K562 (cell line): ENCODE results near the gene RHEB. TPM values are rescaled to one million over a fixed set of nuclear protein-coding genes. Genes with fewer than 3 reads are reported as not detected.

ENCODE experiments used
- ATAC-seq: fragments of 200-7000 bp; cut with Tn5 transposase; 3 replicates; pipeline ENCODE4 v1.9.1; 2020; ENCODE audit warnings: moderate library complexity
- BruUV-seq: library from RNA; stranded (reverse); fragments of 400-500 nt; replicated peaks from 2 replicates; lab custom pipeline; 2021; lab: Mats Ljungman, UMichigan
- CTCF ChIA-PET: fragments of 300-600 bp; formaldehyde crosslinking; extraction: SDS; loops from one replicate; lab custom pipeline; 2021; ENCODE audit warnings: low intra/inter-chr PET ratio; lab: Yijun Ruan, JAX
- POLR2A ChIA-PET: fragments of 300-600, 350-650 bp; sonication (Branson Sonifier 250); formaldehyde crosslinking; extraction: SDS; loops from one replicate; lab custom pipeline; 2021; ENCODE audit warnings: antibody characterized with exemption, inconsistent platforms; lab: Yijun Ruan, JAX
- DNase-seq, 4 experiments: peaks; one replicate each; pipeline versions ENCODE4 v3.0.0 to v3.0.0-alpha.2; 2011 to 2018; ENCODE audit warnings: low spot score in 3 of 4, mixed read lengths in 3 of 4; ENCODE audit errors: extremely low read depth in 1 of 4
- FAIRE-seq: peaks from 2 replicates; lab custom pipeline; 2011; peaks lifted over from hg19 to GRCh38; lab: Jason Lieb, UNC
- H2AFZ ChIP-seq: 2 replicates; pipeline ENCODE4 v1.6.0; 2011; ENCODE audit warnings: low read depth, low read length, control low read depth, inconsistent platforms
- H3K27ac ChIP-seq: fragments of 200-600 bp; 3 replicates; pipeline ENCODE4 v1.8.0; 2011; ENCODE audit warnings: low read depth, mild to moderate bottlenecking, control low read depth, inconsistent platforms, low read length, moderate library complexity, mixed read lengths; ENCODE audit errors: extremely low read depth
- H3K27me3 ChIP-seq, 2 experiments: fragments of 300-600 bp in 1 of 2; 2 replicates in 1 of 2; 3 replicates in 1 of 2; pipeline versions ENCODE4 v1.6.0 to v1.8.0; 2011; ENCODE audit warnings: inconsistent platforms in 2 of 2, low read length in 2 of 2, mild to moderate bottlenecking in 1 of 2, mixed read lengths in 1 of 2, moderate library complexity in 1 of 2; ENCODE audit not compliant: control insufficient read depth in 2 of 2, insufficient read depth in 2 of 2
- H3K36me3 ChIP-seq: fragments of 300-600 bp; 3 replicates; pipeline ENCODE4 v1.8.0; 2011; ENCODE audit warnings: mild to moderate bottlenecking, low read length, inconsistent platforms; ENCODE audit not compliant: control insufficient read depth, insufficient read depth
- H3K4me1 ChIP-seq, 2 experiments: fragments of 200-600 bp in 1 of 2; replicated peaks in 1 of 2; 2 replicates in 1 of 2; 3 replicates in 1 of 2; pipeline versions ENCODE4 v1.5.1 to v1.8.0; 2011; ENCODE audit warnings: inconsistent platforms in 2 of 2, low read length in 2 of 2, mild to moderate bottlenecking in 1 of 2, mixed read lengths in 1 of 2, moderate library complexity in 1 of 2; ENCODE audit not compliant: control insufficient read depth in 2 of 2, insufficient read depth in 2 of 2
- H3K4me2 ChIP-seq: 2 replicates; pipeline ENCODE4 v1.6.1; 2011; ENCODE audit warnings: low read length, control low read depth, inconsistent platforms, mixed read lengths; ENCODE audit not compliant: insufficient read depth
- H3K4me3 ChIP-seq: fragments of 200-600 bp; sonication (generic), shearing (Covaris generic); 2 replicates; pipeline ENCODE4 v1.5.1; 2016; ENCODE audit warnings: control low read depth, inconsistent platforms
- H3K79me2 ChIP-seq: fragments of 200-600 bp; 3 replicates; pipeline ENCODE4 v1.8.0; 2011; ENCODE audit warnings: low read length, inconsistent platforms; ENCODE audit not compliant: control insufficient read depth, insufficient read depth
- H3K9ac ChIP-seq, 2 experiments: 2 replicates each; pipeline versions ENCODE4 v1.6.0 to v1.6.1; 2011; ENCODE audit warnings: low read depth in 2 of 2, low read length in 2 of 2, control low read depth in 1 of 2, inconsistent platforms in 1 of 2, mild to moderate bottlenecking in 1 of 2, mixed read lengths in 1 of 2; ENCODE audit not compliant: insufficient read depth in 1 of 2
- H3K9me1 ChIP-seq: one replicate; pipeline ENCODE4 v1.6.0; 2011; ENCODE audit warnings: inconsistent platforms, mild to moderate bottlenecking, low read length, moderate library complexity; ENCODE audit not compliant: control insufficient read depth, insufficient read depth
- H3K9me3 ChIP-seq: replicated peaks from 2 replicates; pipeline ENCODE4 v1.5.1; 2011; ENCODE audit warnings: low read depth, low read length, inconsistent platforms; ENCODE audit not compliant: control insufficient read depth, insufficient read depth
- H4K20me1 ChIP-seq: replicated peaks from 2 replicates; pipeline ENCODE4 v1.6.1; 2011; ENCODE audit warnings: low read length, inconsistent platforms, mixed read lengths; ENCODE audit not compliant: control insufficient read depth, insufficient read depth
- CEBPB ChIP-seq: fragments of 450-650 bp; IDR thresholded peaks from 2 replicates; pipeline ENCODE4 v1.6.1; 2016; ENCODE audit warnings: missing genetic modification characterization, missing compliant biosample characterization
- CEBPG ChIP-seq, 3 experiments: fragments of 200-800 bp in 1 of 3; sonication (Bioruptor generic) in 1 of 3; sonication (generic) in 1 of 3; formaldehyde crosslinking in 1 of 3; IDR thresholded peaks in 2 of 3; conservative IDR thresholded peaks in 1 of 3; 2 replicates each; pipeline versions ENCODE4 v1.6.1 to v1.8.0; 2016 to 2022; ENCODE audit warnings: missing compliant biosample characterization in 2 of 3, missing genetic modification characterization in 2 of 3, mild to moderate bottlenecking in 1 of 3, missing genetic modification reagents in 1 of 3
- EHMT2 ChIP-seq: fragments of 450-650 bp; IDR thresholded peaks from 2 replicates; pipeline ENCODE4 v1.6.1; 2018; ENCODE audit warnings: antibody characterized with exemption
- ELF4 ChIP-seq: fragments of 450-650 bp; formaldehyde crosslinking; IDR thresholded peaks from 2 replicates; pipeline ENCODE4 v1.4.0; 2022; ENCODE audit warnings: missing genetic modification characterization
- HSF4 ChIP-seq: fragments of 250-450 bp; sonication (Bioruptor Pico); IDR thresholded peaks from 2 replicates; pipeline ENCODE4 v2.1.2; 2022; ENCODE audit warnings: mild to moderate bottlenecking, moderate library complexity, borderline replicate concordance
- ZNF311 ChIP-seq: fragments of 250-450 bp; sonication (Bioruptor Pico); IDR thresholded peaks from 2 replicates; pipeline ENCODE4 v1.4.0; 2020; ENCODE audit warnings: mild to moderate bottlenecking, moderate library complexity
- WGBS: fragments of 100-300 bp; shearing (Covaris generic); methylation state at CpG from one replicate; pipeline ENCODE4 v1.1.6; 2016; ENCODE audit warnings: low coverage, mixed read lengths; ENCODE audit not compliant: insufficient coverage; ENCODE audit errors: missing lambda C conversion rate; 5-methylcytosine and 5-hydroxymethylcytosine counted together
- in situ Hi-C: fragments of 300-500 bp; cut with MboI; formaldehyde crosslinking; loops from 4 replicates; pipeline ENCODE4 v1.15.0; 2018; ENCODE audit warnings: inconsistent platforms, mixed read lengths
- intact Hi-C: fragments of 100-400 bp; cut with micrococcal nuclease; formaldehyde crosslinking; loops from 2 replicates; pipeline ENCODE4 v1.14.2; 2022
- polyA plus RNA-seq, 8 experiments: library from polyadenylated mRNA; depleted of rRNA in 4 of 8; stranded (reverse) in 5 of 8; unstranded in 3 of 8; fragments of >200 nt; fragmentation: Nextera tagmentation in 2 of 8; fragmentation: Illumina TruSeq in 1 of 8; extraction: Ambion mirVana in 2 of 8; extraction: Trizol in 1 of 8; gene quantifications; 2 replicates each; pipeline versions ENCODE4 v1.2.1 to v1.2.3, GENCODE V29; 2011 to 2014; ENCODE audit warnings: inconsistent platforms in 1 of 8, missing spikeins in 1 of 8
- total RNA-seq, 7 experiments: library from RNA; depleted of rRNA in 6 of 7; stranded (reverse); fragments of >200 nt in 6 of 7; fragmentation: Illumina TruSeq in 2 of 7; extraction: Trizol in 2 of 7; gene quantifications; 2 replicates each; pipeline versions ENCODE4 v1.2.1 to v1.2.3, GENCODE V29; 2011 to 2021; ENCODE audit warnings: low replicate concordance in 1 of 7

The RHEB gene
- total and polyA plus RNA-seq, 9 of the 15 experiments (the other 6 are each of a cell fraction or from before 2014, with no cell fraction given) = 28.5 to 249 (median 182) TPM

DNA sequence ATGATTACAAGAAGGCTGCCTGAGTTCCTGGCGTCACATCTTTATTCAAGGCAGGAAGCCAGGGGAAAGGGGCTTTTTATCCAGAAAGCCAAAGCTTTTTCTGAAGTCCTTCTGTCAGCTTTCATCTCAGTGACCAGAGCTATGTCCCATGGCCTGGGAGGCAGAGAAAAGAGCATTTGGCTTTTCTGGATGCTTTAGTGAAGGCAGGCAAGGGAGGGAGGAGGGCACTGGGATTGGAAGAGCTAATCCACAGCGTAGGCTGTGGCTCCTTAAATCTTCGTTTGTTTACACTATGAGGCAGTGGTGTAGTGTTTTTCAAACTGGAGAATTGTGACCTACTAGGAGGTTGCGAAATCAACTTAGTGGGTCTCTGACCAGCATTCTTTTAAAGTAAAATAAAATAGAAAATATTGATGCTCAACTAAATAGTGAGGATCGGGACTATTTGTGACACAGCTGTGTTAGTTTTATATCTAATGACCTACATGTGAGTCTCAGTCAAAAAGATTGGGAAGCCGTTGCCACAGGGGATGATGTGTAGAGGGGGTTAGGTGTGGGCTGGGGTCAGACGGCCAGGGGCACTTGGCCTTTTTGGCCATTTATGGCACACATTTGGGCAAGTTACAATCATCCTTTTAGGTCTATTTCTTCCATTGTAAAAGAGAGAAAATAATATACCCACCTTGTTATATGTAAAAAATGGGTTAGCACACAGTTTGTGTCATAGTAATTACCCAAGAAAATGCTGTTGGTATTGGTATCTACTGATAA, 93.8 kb downstream of the RHEB start:
- H3K4me1 ChIP-seq = peaks cover 0 to 17% of the 10 kb centered on the region in 2 experiments; a peak in 3 of 5 replicates
- H3K9me3 ChIP-seq = peaks cover 13% of the 10 kb centered on the region

DNA sequence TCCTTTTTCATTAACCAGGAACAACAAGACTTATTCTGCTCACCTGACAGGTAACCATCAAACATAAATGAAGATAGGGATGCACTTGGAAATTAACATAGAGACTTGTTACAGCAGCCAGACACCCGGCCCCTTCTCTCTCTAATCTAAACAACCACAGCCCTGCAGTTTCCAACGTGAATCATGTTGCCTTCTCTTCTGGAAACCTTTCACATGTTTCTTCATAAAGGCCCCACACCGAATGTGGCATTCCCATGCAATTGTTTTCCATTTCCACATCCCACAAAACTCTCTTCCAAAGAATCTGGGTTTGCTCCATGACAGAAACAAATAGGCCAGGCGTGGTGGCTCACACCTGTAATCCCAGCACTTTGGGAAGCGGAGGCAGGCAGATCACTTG, 94.9 kb downstream of the RHEB start:
- Histone ChIP-seq H3K9me1 (no peaks in the 10 kb centered on the region), H3K27ac (no peak overlapping the region), H2AFZ (no peak overlapping the region), H3K4me1 (peaks cover 0 to 14% of the 10 kb centered on the region in 2 experiments; a peak in 3 of 5 replicates), H3K36me3 (no peaks in the 10 kb centered on the region), H3K9me3 (peaks cover 18% of the 10 kb centered on the region)
- 10% methylated on average over 5 of the region's 5 CpGs for WGBS
- ATAC-seq = no peak
- no TSS peak for BruUV-seq
- intact Hi-C loops = no loop called here
- in situ Hi-C loops = no loop called here
- TF ChIP-seq EHMT2 (no peak), ZNF311 (no peak), HSF4 (CRISPR knock-in tag) (no peak)
- TF ChIP-seq, all 486 proteins: peak for 0
- Histone ChIP-seq H3K4me3 (no peak overlapping the region), H3K79me2 (no peaks in the 10 kb centered on the region), H3K27me3 (peaks cover 4 to 33% of the 10 kb centered on the region in 2 experiments; a peak in 4 of 5 replicates), H3K9ac (no peak overlapping the region), H4K20me1 (0 out of 2 replicates have a peak, but pooled peaks cover 3% of the 10 kb centered on the region), H3K4me2 (no peak overlapping the region)
- DNase-seq (no peak), FAIRE-seq (peak; percentile 37)
- ChIA-PET POLR2A (no interaction called here), CTCF (no interaction called here)

More for the DNA sequence above, 93.8 kb downstream of the RHEB start:
- WGBS = 28% methylated on average over 7 of the region's 7 CpGs
- Histone ChIP-seq H3K27me3 (peaks cover 4 to 44% of the 10 kb centered on the region in 2 experiments; a peak in 4 of 5 replicates), H4K20me1 (0 out of 2 replicates have a peak, but pooled peaks cover 4% of the 10 kb centered on the region), H3K4me2 (no peak overlapping the region), H3K36me3 (no peaks in the 10 kb centered on the region), H2AFZ (no peak overlapping the region), H3K27ac (no peak overlapping the region), H3K79me2 (no peaks in the 10 kb centered on the region), H3K9ac (no peak overlapping the region), H3K9me1 (no peaks in the 10 kb centered on the region), H3K4me3 (no peak overlapping the region)
- FAIRE-seq (no peak), ATAC-seq (no peak), DNase-seq (no peak)
- TF ChIP-seq CEBPB (peak; percentile 90), ELF4 (CRISPR knock-in tag) (no peak), CEBPG (CRISPR knock-in tag; IDR thresholded peaks at IDR 0.05) (0 out of 2 replicates have a peak, but pooled peaks have one; percentile 31), CEBPG (tag; conservative IDR thresholded peaks at IDR 0.05 in 1 of 2, IDR thresholded peaks at IDR 0.05 in 1 of 2) (peak; percentile 68)
- ChIA-PET POLR2A (interaction anchor here (1.7 kb wide), 1 partner anchor 18 kb away, joined by 3 read pairs; no protein-coding TSS in a partner anchor), CTCF (interaction anchor here (0.5 kb wide), 1 partner anchor 23 kb away, joined by 4 read pairs; no protein-coding TSS in a partner anchor)
- in situ Hi-C loops = no loop called here
- no TSS peak for BruUV-seq
- intact Hi-C loops = no loop called here
